A673 (cell line): ENCODE data around the gene APOL6. TPM values are rescaled to one million over a fixed set of nuclear protein-coding genes. Genes with fewer than 3 reads are reported as not detected.

Experiments
- BruUV-seq: library from RNA; stranded (reverse); fragments of 400-500 nt; replicated peaks from 2 replicates; lab custom pipeline; 2021; lab: Mats Ljungman, UMichigan
- CTCF ChIA-PET: fragments of 300-600 bp; sonication (Branson Sonifier 250); formaldehyde crosslinking; loops from one replicate; lab custom pipeline; 2022; ENCODE audit warnings: antibody characterized with exemption; lab: Charles Lee
- POLR2A ChIA-PET: fragments of 300-600 bp; sonication (Branson Sonifier 250); formaldehyde crosslinking; loops from one replicate; lab custom pipeline; 2022; ENCODE audit warnings: antibody characterized with exemption; ENCODE audit not compliant: low non-redundant PET; lab: Charles Lee
- DNase-seq: peaks from one replicate; pipeline ENCODE4 v3.0.0-alpha.2; 2015; ENCODE audit warnings: low spot score
- H3K27ac ChIP-seq: fragments of 200-600 bp; sonication (generic); 2 replicates; pipeline ENCODE4 v1.5.1; 2016; ENCODE audit warnings: mixed run types, low read depth, mild to moderate bottlenecking, mixed read lengths, antibody characterized with exemption, low read length; ENCODE audit not compliant: poor library complexity, severe bottlenecking
- H3K27me3 ChIP-seq: fragments of 200-600 bp; sonication (generic); replicated peaks from 2 replicates; pipeline ENCODE4 v1.6.1; 2017; ENCODE audit warnings: mixed run types, low read depth, mild to moderate bottlenecking, mixed read lengths, antibody characterized with exemption, low read length; ENCODE audit not compliant: insufficient read depth, poor library complexity
- H3K36me3 ChIP-seq: fragments of 200-600 bp; sonication (generic); 2 replicates; pipeline ENCODE4 v1.6.1; 2016; ENCODE audit warnings: mixed run types, mild to moderate bottlenecking, mixed read lengths, antibody characterized with exemption, low read length; ENCODE audit not compliant: insufficient read depth, poor library complexity, severe bottlenecking
- H3K4me1 ChIP-seq: fragments of 200-600 bp; sonication (generic); 2 replicates; pipeline ENCODE4 v1.6.1; 2017; ENCODE audit warnings: mixed run types, mild to moderate bottlenecking, mixed read lengths, antibody characterized with exemption, low read length; ENCODE audit not compliant: insufficient read depth, poor library complexity, severe bottlenecking
- H3K4me3 ChIP-seq: fragments of 200-600 bp; sonication (generic); 2 replicates; pipeline ENCODE4 v1.5.1; 2016; ENCODE audit warnings: low read depth, mixed run types, mild to moderate bottlenecking, mixed read lengths, low read length; ENCODE audit not compliant: poor library complexity, severe bottlenecking
- H3K9me3 ChIP-seq: fragments of 200-600 bp; sonication (generic); 2 replicates; pipeline ENCODE4 v1.6.1; 2016; ENCODE audit warnings: mixed run types, low read depth, mild to moderate bottlenecking, mixed read lengths, antibody characterized with exemption, low read length; ENCODE audit not compliant: poor library complexity, severe bottlenecking
- EZH2 ChIP-seq: fragments of 200-600 bp; sonication (generic); IDR thresholded peaks from 2 replicates; pipeline ENCODE4 v1.6.1; 2017; ENCODE audit warnings: borderline replicate concordance, low read depth, mild to moderate bottlenecking, mixed read lengths, antibody characterized with exemption, low read length; ENCODE audit not compliant: poor library complexity, severe bottlenecking
- intact Hi-C: fragments of 100-400 bp; cut with micrococcal nuclease; formaldehyde crosslinking; loops from one replicate; pipeline ENCODE4 v1.10.0; 2022; ENCODE audit not compliant: unreplicated experiment
- total RNA-seq: library from RNA; stranded (reverse); gene quantifications from 2 replicates; pipeline ENCODE4 v1.2.3, GENCODE V29; 2021
- TF ChIP-seq, protein P1 (sequence below): fragments of 300-800, 200-600 bp; sonication (generic); conservative IDR thresholded peaks from 2 replicates; pipeline ENCODE4 v1.5.1; 2017; ENCODE audit warnings: low read depth, mild to moderate bottlenecking, antibody characterized with exemption, low read length, moderate library complexity, mixed read lengths

The APOL6 gene
- total RNA-seq, 1 experiment from 2014 or later, result 6.3 TPM

- ChIA-PET POLR2A (no interaction called here), CTCF (no interaction called here)
- H3K27ac ChIP-seq, result no peak overlapping the region
- H3K9me3 ChIP-seq, result no peaks in the 10 kb centered on the region
- no peak overlapping the region for H3K4me3 ChIP-seq
- intact Hi-C loops, result no loop called here
- H3K4me1 ChIP-seq, result peaks cover 22% of the 10 kb centered on the region
- TF ChIP-seq, protein P1, sequence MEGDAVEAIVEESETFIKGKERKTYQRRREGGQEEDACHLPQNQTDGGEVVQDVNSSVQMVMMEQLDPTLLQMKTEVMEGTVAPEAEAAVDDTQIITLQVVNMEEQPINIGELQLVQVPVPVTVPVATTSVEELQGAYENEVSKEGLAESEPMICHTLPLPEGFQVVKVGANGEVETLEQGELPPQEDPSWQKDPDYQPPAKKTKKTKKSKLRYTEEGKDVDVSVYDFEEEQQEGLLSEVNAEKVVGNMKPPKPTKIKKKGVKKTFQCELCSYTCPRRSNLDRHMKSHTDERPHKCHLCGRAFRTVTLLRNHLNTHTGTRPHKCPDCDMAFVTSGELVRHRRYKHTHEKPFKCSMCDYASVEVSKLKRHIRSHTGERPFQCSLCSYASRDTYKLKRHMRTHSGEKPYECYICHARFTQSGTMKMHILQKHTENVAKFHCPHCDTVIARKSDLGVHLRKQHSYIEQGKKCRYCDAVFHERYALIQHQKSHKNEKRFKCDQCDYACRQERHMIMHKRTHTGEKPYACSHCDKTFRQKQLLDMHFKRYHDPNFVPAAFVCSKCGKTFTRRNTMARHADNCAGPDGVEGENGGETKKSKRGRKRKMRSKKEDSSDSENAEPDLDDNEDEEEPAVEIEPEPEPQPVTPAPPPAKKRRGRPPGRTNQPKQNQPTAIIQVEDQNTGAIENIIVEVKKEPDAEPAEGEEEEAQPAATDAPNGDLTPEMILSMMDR, result no peak
- TF ChIP-seq EZH2, result no peak
- no peak for DNase-seq
- H3K36me3 ChIP-seq, result no peaks in the 10 kb centered on the region
- no TSS peak for BruUV-seq
- no peaks in the 10 kb centered on the region for H3K27me3 ChIP-seq
These were observed 28.7 kb upstream of the APOL6 start for GRCh38 chr22:35619336-35620094.

- ChIA-PET CTCF (interaction anchor here (1.2 kb wide), 1 partner anchor 270 kb away, joined by 4 read pairs; no protein-coding TSS in a partner anchor), POLR2A (no interaction called here)
- DNase-seq, result peak; percentile 16
These were observed 27.5 kb upstream of the APOL6 start for GRCh38 chr22:35620624-35621251.

GRCh38 chr22:35621451-35621850, 26.8 kb upstream of the APOL6 start:
- POLR2A ChIA-PET, result no interaction called here
- H3K36me3 ChIP-seq, result no peaks in the 10 kb centered on the region
- H3K9me3 ChIP-seq, result no peaks in the 10 kb centered on the region
- CTCF ChIA-PET, result interaction anchor here (1.2 kb wide), 1 partner anchor 270 kb away, joined by 4 read pairs; no protein-coding TSS in a partner anchor
- no peak overlapping the region for H3K4me3 ChIP-seq
- H3K27me3 ChIP-seq, result no peaks in the 10 kb centered on the region
- BruUV-seq, result no TSS peak
- no peak for DNase-seq
- intact Hi-C loops, result no loop called here
- H3K27ac ChIP-seq, result no peak overlapping the region
- H3K4me1 ChIP-seq, result peaks cover 11% of the 10 kb centered on the region
- TF ChIP-seq, protein P1, result no peak
- no peak for TF ChIP-seq EZH2

More at GRCh38 chr22:35620624-35621251, 27.5 kb upstream of the APOL6 start:
- peaks cover 12% of the 10 kb centered on the region for H3K4me1 ChIP-seq
- no peak for TF ChIP-seq EZH2
- TF ChIP-seq, protein P1, result no peak
- BruUV-seq, result no TSS peak
- intact Hi-C loops, result no loop called here
- H3K27me3 ChIP-seq, result no peaks in the 10 kb centered on the region
- H3K4me3 ChIP-seq, result no peak overlapping the region
- H3K9me3 ChIP-seq, result no peaks in the 10 kb centered on the region
- no peaks in the 10 kb centered on the region for H3K36me3 ChIP-seq
- no peak overlapping the region for H3K27ac ChIP-seq
